IMR-90 (cell line): Measurements from ENCODE around the gene SRGAP3.

ENCODE experiments used
- CTCF ChIP-seq: conservative IDR thresholded peaks from 2 replicates; pipeline ENCODE4 v1.5.1; 2012; ENCODE audit warnings: mild to moderate bottlenecking, low read depth, low read length, improper control_type of control experiment
- POLR2A ChIP-seq: IDR thresholded peaks from 2 replicates; pipeline ENCODE4 v1.6.1; 2012; ENCODE audit warnings: mild to moderate bottlenecking, low read depth, low read length

DNA sequence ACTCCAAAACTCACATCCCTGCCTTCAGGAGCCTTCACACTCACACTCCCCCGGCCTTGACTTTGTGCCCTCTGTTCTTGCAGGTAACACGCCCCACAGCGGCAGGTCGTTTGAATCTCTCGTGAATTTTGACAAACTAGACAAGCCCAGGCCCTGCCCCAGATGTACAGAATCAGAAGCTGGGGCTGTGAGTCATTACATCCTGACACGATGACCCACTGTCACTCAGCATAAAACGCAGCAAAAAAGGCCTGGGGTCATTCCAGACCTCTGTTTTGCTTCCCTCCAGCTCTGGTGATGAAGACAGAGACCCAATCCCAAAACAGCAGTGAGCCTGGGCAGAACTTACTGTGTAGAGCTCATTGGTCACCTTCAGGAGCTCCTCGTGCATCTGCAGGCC, 169.8 kb downstream of the SRGAP3 start:
- TF ChIP-seq CTCF: no peak
- TF ChIP-seq POLR2A: no peak
